Measurements from ENCODE around the gene CCDC102B. TPM values are rescaled to one million over a fixed set of nuclear protein-coding genes. Genes with fewer than 3 reads are reported as not detected.
A peak's percentile ranks its signal among the peaks of the same experiment; 100 is the strongest.
"Not testable (repeated sequence)": the region's sequence is repeated elsewhere in the genome, so short reads cannot be mapped to it uniquely, and the experiment has no call there.

CCDC102B gene
- total and polyA plus RNA-seq, 4 donors: 7.1 to 78.8 (median 19.9) TPM

DNA sequence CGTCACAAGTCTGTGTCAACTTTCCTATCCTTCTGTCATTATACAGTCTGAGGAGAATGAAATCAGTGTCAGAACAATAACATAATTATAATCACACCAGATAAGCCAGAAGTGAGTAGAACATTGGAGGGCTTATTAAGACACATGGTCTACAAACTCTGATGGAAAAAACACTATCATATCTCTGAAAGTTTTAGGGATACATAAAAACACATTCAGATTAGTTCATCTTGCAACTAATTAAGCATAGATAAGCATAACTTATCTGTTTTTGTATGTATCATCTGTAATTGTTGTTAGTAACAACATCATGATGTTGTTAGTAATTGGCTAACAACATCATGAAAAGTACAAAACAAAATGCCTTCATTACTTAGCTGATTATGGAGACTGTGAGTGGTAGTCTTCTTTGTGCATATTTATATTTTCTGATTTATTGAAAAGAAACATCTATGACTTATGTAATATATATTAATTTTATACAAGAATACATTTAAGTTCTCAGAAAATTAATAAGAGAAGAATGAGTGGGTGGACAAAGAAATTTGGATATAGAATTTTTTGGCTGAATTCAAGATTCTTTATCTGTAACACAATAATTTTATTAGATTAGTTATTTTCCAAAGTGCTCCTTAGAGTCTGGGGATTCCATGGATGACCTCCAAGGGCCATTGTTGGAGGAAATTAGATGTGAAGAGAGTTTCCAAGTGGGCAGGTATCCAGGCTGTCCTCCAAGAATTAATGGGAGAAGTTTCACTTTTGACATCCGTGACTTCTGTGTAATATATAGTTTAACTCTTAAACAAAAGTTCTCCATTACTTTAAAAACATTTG lies 16.9 kb upstream of the CCDC102B start:
- no peak overlapping the region for H3K27ac ChIP-seq (ENCODE audit: low read depth in 1 of 2, low read length in 1 of 2)
- ATAC-seq (ENCODE audit: insufficient read depth, low FRiP score) (no peak), DNase-seq (peak in 2 of 3 donors; percentile 76 to 79)
- 55 to 78% methylated on average over 2 of the region's 2 CpGs for WGBS, 2 donors
- H3K4me3 ChIP-seq: no peak overlapping the region
- H3K4me1 ChIP-seq (ENCODE audit: control insufficient read depth in 5 of 5, insufficient read depth in 5 of 5, low read length in 5 of 5): peaks cover 0 to 21% (median 0%) of the 10 kb centered on the region in 5 donors
- H3K9me3 ChIP-seq (ENCODE audit: control insufficient read depth in 4 of 4, insufficient read depth in 3 of 4, low read length in 3 of 4): no peaks in the 10 kb centered on the region
- H3K9ac ChIP-seq (ENCODE audit: insufficient read depth in 1 of 2, low read length in 2 of 2): no peak overlapping the region
- no peaks in the 10 kb centered on the region for H3K36me3 ChIP-seq (ENCODE audit: control insufficient read depth in 4 of 4, insufficient read depth in 4 of 4, low read length in 4 of 4)
- TF ChIP-seq, protein P1, sequence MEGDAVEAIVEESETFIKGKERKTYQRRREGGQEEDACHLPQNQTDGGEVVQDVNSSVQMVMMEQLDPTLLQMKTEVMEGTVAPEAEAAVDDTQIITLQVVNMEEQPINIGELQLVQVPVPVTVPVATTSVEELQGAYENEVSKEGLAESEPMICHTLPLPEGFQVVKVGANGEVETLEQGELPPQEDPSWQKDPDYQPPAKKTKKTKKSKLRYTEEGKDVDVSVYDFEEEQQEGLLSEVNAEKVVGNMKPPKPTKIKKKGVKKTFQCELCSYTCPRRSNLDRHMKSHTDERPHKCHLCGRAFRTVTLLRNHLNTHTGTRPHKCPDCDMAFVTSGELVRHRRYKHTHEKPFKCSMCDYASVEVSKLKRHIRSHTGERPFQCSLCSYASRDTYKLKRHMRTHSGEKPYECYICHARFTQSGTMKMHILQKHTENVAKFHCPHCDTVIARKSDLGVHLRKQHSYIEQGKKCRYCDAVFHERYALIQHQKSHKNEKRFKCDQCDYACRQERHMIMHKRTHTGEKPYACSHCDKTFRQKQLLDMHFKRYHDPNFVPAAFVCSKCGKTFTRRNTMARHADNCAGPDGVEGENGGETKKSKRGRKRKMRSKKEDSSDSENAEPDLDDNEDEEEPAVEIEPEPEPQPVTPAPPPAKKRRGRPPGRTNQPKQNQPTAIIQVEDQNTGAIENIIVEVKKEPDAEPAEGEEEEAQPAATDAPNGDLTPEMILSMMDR (IDR thresholded peaks at IDR 0.05; ENCODE audit: control extremely low read depth, extremely low read depth): no peak
- no peaks in the 10 kb centered on the region for H3K27me3 ChIP-seq (ENCODE audit: control insufficient read depth in 3 of 3, insufficient read depth in 3 of 3, low read length in 2 of 3)

GRCh38 chr18:68783506-68783905 lies 14.4 kb upstream of the CCDC102B start:
- H3K4me1 ChIP-seq (ENCODE audit: control insufficient read depth in 5 of 5, insufficient read depth in 5 of 5, low read length in 5 of 5): peaks cover 0 to 21% (median 0%) of the 10 kb centered on the region in 5 donors
- WGBS, 2 donors: 77% methylated on average over 1 of the region's 1 CpG
- H3K27ac ChIP-seq (ENCODE audit: low read depth in 1 of 2, low read length in 1 of 2): no peak overlapping the region
- no peak overlapping the region for H3K9ac ChIP-seq (ENCODE audit: insufficient read depth in 1 of 2, low read length in 2 of 2)
- ATAC-seq (ENCODE audit: insufficient read depth, low FRiP score): no peak
- TF ChIP-seq, protein P1 (IDR thresholded peaks at IDR 0.05; ENCODE audit: control extremely low read depth, extremely low read depth): no peak
- no peaks in the 10 kb centered on the region for H3K27me3 ChIP-seq (ENCODE audit: control insufficient read depth in 3 of 3, insufficient read depth in 3 of 3, low read length in 2 of 3)
- H3K4me3 ChIP-seq: no peak overlapping the region
- H3K36me3 ChIP-seq (ENCODE audit: control insufficient read depth in 4 of 4, insufficient read depth in 4 of 4, low read length in 4 of 4): no peaks in the 10 kb centered on the region
- DNase-seq: no peak
- H3K9me3 ChIP-seq (ENCODE audit: control insufficient read depth in 4 of 4, insufficient read depth in 3 of 4, low read length in 3 of 4): no peaks in the 10 kb centered on the region

DNA sequence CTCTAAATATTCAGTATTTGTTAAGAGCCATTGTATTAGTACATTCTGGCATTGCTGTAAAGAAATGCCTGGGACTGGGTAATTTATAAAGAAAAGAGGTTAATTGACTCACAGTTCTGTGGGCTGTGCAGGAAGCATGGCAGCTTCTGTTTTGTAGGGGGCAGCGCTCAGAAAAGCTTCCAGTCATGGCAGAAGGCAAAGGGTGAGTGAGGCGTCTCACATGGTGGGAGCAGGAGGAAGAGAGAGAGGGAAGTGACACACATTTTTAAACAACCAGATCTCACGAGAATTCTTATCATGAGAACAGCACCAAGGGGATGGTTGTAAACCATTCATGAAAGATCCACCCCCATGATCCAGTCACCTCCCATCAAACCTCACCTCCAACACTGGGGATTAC lies 13.8 kb upstream of the CCDC102B start:
- Histone ChIP-seq H3K4me1 (ENCODE audit: control insufficient read depth in 5 of 5, insufficient read depth in 5 of 5, low read length in 5 of 5) (peaks cover 0 to 21% (median 0%) of the 10 kb centered on the region in 5 donors), H3K36me3 (ENCODE audit: control insufficient read depth in 4 of 4, insufficient read depth in 4 of 4, low read length in 4 of 4) (no peaks in the 10 kb centered on the region), H3K9ac (ENCODE audit: insufficient read depth in 1 of 2, low read length in 2 of 2) (no peak overlapping the region), H3K27ac (ENCODE audit: low read depth in 1 of 2, low read length in 1 of 2) (no peak overlapping the region), H3K4me3 (no peak overlapping the region), H3K27me3 (ENCODE audit: control insufficient read depth in 3 of 3, insufficient read depth in 3 of 3, low read length in 2 of 3) (no peaks in the 10 kb centered on the region), H3K9me3 (ENCODE audit: control insufficient read depth in 4 of 4, insufficient read depth in 3 of 4, low read length in 3 of 4) (no peaks in the 10 kb centered on the region)
- DNase-seq (no peak), ATAC-seq (ENCODE audit: insufficient read depth, low FRiP score) (no peak)
- 64 to 69% methylated on average over 3 of the region's 3 CpGs for WGBS, 2 donors
- TF ChIP-seq, protein P1 (IDR thresholded peaks at IDR 0.05; ENCODE audit: control extremely low read depth, extremely low read depth): no peak

DNA sequence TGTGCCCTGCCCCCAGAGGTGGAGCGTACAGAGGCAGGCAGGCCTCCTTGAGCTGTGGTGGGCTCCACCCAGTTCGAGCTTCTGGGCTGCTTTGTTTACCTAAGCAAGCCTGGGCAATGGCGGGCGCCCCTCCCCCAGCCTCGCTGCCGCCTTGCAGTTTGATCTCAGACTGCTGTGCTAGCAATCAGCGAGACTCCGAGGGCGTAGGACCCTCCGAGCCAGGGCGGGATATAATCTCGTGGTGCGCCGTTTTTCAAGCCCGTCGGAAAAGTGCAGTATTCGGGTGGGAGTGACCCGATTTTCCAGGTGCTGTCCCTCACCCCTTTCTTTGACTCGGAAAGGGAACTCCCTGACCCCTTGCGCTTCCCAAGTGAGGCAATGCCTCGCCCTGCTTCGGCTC lies 7.6 kb upstream of the CCDC102B start:
- H3K9ac ChIP-seq (ENCODE audit: insufficient read depth in 1 of 2, low read length in 2 of 2); H3K4me1 ChIP-seq (ENCODE audit: control insufficient read depth in 5 of 5, insufficient read depth in 5 of 5, low read length in 5 of 5); H3K36me3 ChIP-seq (ENCODE audit: control insufficient read depth in 4 of 4, insufficient read depth in 4 of 4, low read length in 4 of 4); ATAC-seq (ENCODE audit: insufficient read depth, low FRiP score); H3K9me3 ChIP-seq (ENCODE audit: control insufficient read depth in 4 of 4, insufficient read depth in 3 of 4, low read length in 3 of 4); H3K27ac ChIP-seq (ENCODE audit: low read depth in 1 of 2, low read length in 1 of 2); H3K27me3 ChIP-seq (ENCODE audit: control insufficient read depth in 3 of 3, insufficient read depth in 3 of 3, low read length in 2 of 3); H3K4me3 ChIP-seq; DNase-seq: not testable (repeated sequence)
- 84 to 88% methylated on average over 17 to 20 of the region's 22 CpGs for WGBS, 2 donors
